WTC11 (cell line): Measurements from ENCODE around the gene ACYP1.

Source experiments
- ATF2 ChIP-seq: sonication (generic); formaldehyde crosslinking; IDR thresholded peaks from 2 replicates; pipeline ENCODE4 v1.8.1; 2022; ENCODE audit warnings: low read depth, missing genetic modification reagents, borderline replicate concordance
- ATF6 ChIP-seq: sonication (generic); formaldehyde crosslinking; IDR thresholded peaks from 2 replicates; pipeline ENCODE4 v1.8.1; 2023; ENCODE audit warnings: mild to moderate bottlenecking, missing genetic modification reagents
- CTCF ChIP-seq: fragments of 200-600 bp; IDR thresholded peaks from 2 replicates; pipeline ENCODE4 v1.8.0; 2022; ENCODE audit warnings: antibody characterized with exemption
- JUN ChIP-seq: sonication (generic); formaldehyde crosslinking; IDR thresholded peaks from 2 replicates; pipeline ENCODE4 v1.8.0; 2023; ENCODE audit warnings: mild to moderate bottlenecking, missing genetic modification reagents
- MAX ChIP-seq: sonication (generic); formaldehyde crosslinking; IDR thresholded peaks from 2 replicates; pipeline ENCODE4 v1.8.0; 2022; ENCODE audit warnings: mild to moderate bottlenecking, missing genetic modification reagents
- SP1 ChIP-seq: sonication (generic); formaldehyde crosslinking; conservative IDR thresholded peaks from 2 replicates; pipeline ENCODE4 v1.8.1; 2022; ENCODE audit warnings: missing genetic modification reagents
- ZNF263 ChIP-seq: sonication (generic); formaldehyde crosslinking; IDR thresholded peaks from 2 replicates; pipeline ENCODE4 v1.8.1; 2022; ENCODE audit warnings: low read depth, mild to moderate bottlenecking, moderate library complexity, missing genetic modification reagents
- TF ChIP-seq, protein P1 (sequence below): sonication (generic); formaldehyde crosslinking; conservative IDR thresholded peaks from 2 replicates; pipeline ENCODE4 v1.8.1; 2022; ENCODE audit warnings: mild to moderate bottlenecking, missing genetic modification reagents
- TF ChIP-seq, protein P2 (sequence below): sonication (generic); formaldehyde crosslinking; IDR thresholded peaks from 2 replicates; pipeline ENCODE4 v1.8.0; 2023; ENCODE audit warnings: missing genetic modification reagents
- TF ChIP-seq, protein P3 (sequence below): fragments of 250-450 bp; sonication (Bioruptor Pico); IDR thresholded peaks from 2 replicates; pipeline ENCODE4 v1.9.0; 2021; ENCODE audit warnings: mild to moderate bottlenecking

- no peak for TF ChIP-seq CTCF
- no peak for TF ChIP-seq MAX (CRISPR knock-in tag)
- TF ChIP-seq, protein P1, sequence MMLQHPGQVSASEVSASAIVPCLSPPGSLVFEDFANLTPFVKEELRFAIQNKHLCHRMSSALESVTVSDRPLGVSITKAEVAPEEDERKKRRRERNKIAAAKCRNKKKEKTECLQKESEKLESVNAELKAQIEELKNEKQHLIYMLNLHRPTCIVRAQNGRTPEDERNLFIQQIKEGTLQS (CRISPR knock-in tag): no peak
- TF ChIP-seq, protein P2, sequence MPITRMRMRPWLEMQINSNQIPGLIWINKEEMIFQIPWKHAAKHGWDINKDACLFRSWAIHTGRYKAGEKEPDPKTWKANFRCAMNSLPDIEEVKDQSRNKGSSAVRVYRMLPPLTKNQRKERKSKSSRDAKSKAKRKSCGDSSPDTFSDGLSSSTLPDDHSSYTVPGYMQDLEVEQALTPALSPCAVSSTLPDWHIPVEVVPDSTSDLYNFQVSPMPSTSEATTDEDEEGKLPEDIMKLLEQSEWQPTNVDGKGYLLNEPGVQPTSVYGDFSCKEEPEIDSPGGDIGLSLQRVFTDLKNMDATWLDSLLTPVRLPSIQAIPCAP (CRISPR knock-in tag): no peak
- TF ChIP-seq ATF2 (CRISPR knock-in tag): no peak
- TF ChIP-seq, protein P3, sequence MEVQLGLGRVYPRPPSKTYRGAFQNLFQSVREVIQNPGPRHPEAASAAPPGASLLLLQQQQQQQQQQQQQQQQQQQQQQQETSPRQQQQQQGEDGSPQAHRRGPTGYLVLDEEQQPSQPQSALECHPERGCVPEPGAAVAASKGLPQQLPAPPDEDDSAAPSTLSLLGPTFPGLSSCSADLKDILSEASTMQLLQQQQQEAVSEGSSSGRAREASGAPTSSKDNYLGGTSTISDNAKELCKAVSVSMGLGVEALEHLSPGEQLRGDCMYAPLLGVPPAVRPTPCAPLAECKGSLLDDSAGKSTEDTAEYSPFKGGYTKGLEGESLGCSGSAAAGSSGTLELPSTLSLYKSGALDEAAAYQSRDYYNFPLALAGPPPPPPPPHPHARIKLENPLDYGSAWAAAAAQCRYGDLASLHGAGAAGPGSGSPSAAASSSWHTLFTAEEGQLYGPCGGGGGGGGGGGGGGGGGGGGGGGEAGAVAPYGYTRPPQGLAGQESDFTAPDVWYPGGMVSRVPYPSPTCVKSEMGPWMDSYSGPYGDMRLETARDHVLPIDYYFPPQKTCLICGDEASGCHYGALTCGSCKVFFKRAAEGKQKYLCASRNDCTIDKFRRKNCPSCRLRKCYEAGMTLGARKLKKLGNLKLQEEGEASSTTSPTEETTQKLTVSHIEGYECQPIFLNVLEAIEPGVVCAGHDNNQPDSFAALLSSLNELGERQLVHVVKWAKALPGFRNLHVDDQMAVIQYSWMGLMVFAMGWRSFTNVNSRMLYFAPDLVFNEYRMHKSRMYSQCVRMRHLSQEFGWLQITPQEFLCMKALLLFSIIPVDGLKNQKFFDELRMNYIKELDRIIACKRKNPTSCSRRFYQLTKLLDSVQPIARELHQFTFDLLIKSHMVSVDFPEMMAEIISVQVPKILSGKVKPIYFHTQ (CRISPR knock-in tag): no peak
- no peak for TF ChIP-seq SP1
- no peak for TF ChIP-seq JUN (CRISPR knock-in tag)
- TF ChIP-seq ZNF263 (CRISPR knock-in tag): no peak
- TF ChIP-seq ATF6 (CRISPR knock-in tag): no peak
These were observed 50.5 kb downstream of the ACYP1 start for GRCh38 chr14:75013290-75013689.
